Neural progenitor cell (in vitro differentiated cells): ENCODE data around the gene MS4A4A. TPM values are rescaled to one million over a fixed set of nuclear protein-coding genes. Genes with fewer than 3 reads are reported as not detected.

ENCODE experiments used
- total RNA-seq: library from RNA; depleted of rRNA; stranded (reverse); fragments of >200 nt; gene quantifications from 2 replicates; pipeline ENCODE4 v1.2.3, GENCODE V29; 2015; ENCODE audit warnings: low replicate concordance

Gene MS4A4A
- total RNA-seq, 1 donor from 2014 or later, result not detected

Other genes with a start within 250 kb of the MS4A4A start
- gene OOSP2, start 240.3 kb upstream of the MS4A4A start, total RNA-seq, result not detected in 2 replicates
- not detected in 2 replicates for gene MS4A3, start 224.0 kb upstream of the MS4A4A start, total RNA-seq
- not detected in 2 replicates for gene MS4A2, start 192.0 kb upstream of the MS4A4A start, total RNA-seq
- gene MS4A6A, start 97.6 kb upstream of the MS4A4A start, total RNA-seq, result not detected in 2 replicates
- gene MS4A4E, start 37.5 kb upstream of the MS4A4A start, total RNA-seq, result not detected in 2 replicates
- not detected in 2 replicates for gene MS4A6E, start 46.6 kb downstream of the MS4A4A start, total RNA-seq
- not detected in 2 replicates for gene MS4A7, start 97.9 kb downstream of the MS4A4A start, total RNA-seq
- not detected in 2 replicates for gene MS4A14, start 115.8 kb downstream of the MS4A4A start, total RNA-seq
- not detected in 2 replicates for gene MS4A5, start 148.9 kb downstream of the MS4A4A start, total RNA-seq
- gene MS4A1, start 175.2 kb downstream of the MS4A4A start, total RNA-seq, result not detected in 2 replicates
- gene MS4A12, start 212.1 kb downstream of the MS4A4A start, total RNA-seq, result not detected in 2 replicates
- gene MS4A13, start 234.7 kb downstream of the MS4A4A start, total RNA-seq, result not detected in 2 replicates